Femur (tissue), 1 donor: Measurements from ENCODE around the gene SATB1.

Source experiments
- DNase-seq: peaks from one replicate; pipeline ENCODE4 v3.0.0-alpha.2; 2017

Gene SATB1

GRCh38 chr3:18396428-18396827 lies 28.7 kb downstream of the SATB1 start:
- no peak for DNase-seq

GRCh38 chr3:18394384-18394995 lies 30.6 kb downstream of the SATB1 start:
- DNase-seq = no peak

- no peak for DNase-seq
Measured at GRCh38 chr3:18393906-18394305, 31.2 kb downstream of the SATB1 start.

- DNase-seq = no peak
Measured at GRCh38 chr3:18390024-18390660, 35.0 kb downstream of the SATB1 start.

GRCh38 chr3:18389108-18389733 lies 35.9 kb downstream of the SATB1 start:
- no peak for DNase-seq

GRCh38 chr3:18386274-18386890 lies 38.8 kb downstream of the SATB1 start:
- DNase-seq = no peak

- no peak for DNase-seq
Measured at GRCh38 chr3:18385706-18386105, 39.4 kb downstream of the SATB1 start.

GRCh38 chr3:18382760-18383369 lies 42.3 kb downstream of the SATB1 start:
- no peak for DNase-seq

GRCh38 chr3:18379647-18380046 lies 45.5 kb downstream of the SATB1 start:
- DNase-seq = no peak

GRCh38 chr3:18378218-18378617 lies 46.9 kb downstream of the SATB1 start:
- no peak for DNase-seq

- no peak for DNase-seq
Measured at GRCh38 chr3:18376682-18377081, 48.5 kb downstream of the SATB1 start.

GRCh38 chr3:18372786-18373405 lies 52.2 kb downstream of the SATB1 start:
- DNase-seq = no peak

GRCh38 chr3:18370672-18371071 lies 54.5 kb downstream of the SATB1 start:
- DNase-seq = no peak

GRCh38 chr3:18369551-18370185 lies 55.5 kb downstream of the SATB1 start:
- no peak for DNase-seq

GRCh38 chr3:18366258-18366657 lies 58.9 kb downstream of the SATB1 start:
- DNase-seq = no peak

- no peak for DNase-seq
Measured at GRCh38 chr3:18363338-18363737, 61.8 kb downstream of the SATB1 start.

- DNase-seq = no peak
Measured at GRCh38 chr3:18357747-18358146, 67.4 kb downstream of the SATB1 start.

- DNase-seq = no peak
Measured at GRCh38 chr3:18355832-18356231, 69.3 kb downstream of the SATB1 start.

- DNase-seq = no peak
Measured at GRCh38 chr3:18354701-18355100, 70.4 kb downstream of the SATB1 start.

GRCh38 chr3:18351823-18352744 lies 73.1 kb downstream of the SATB1 start:
- DNase-seq = peak; percentile 26

- no peak for DNase-seq
Measured at GRCh38 chr3:18351069-18351628, 74.0 kb downstream of the SATB1 start.
